ENCODE results near the gene NELFCD.
A peak's percentile ranks its signal among the peaks of the same experiment; 100 is the strongest.
"Not testable (repeated sequence)": the region's sequence is repeated elsewhere in the genome, so short reads cannot be mapped to it uniquely, and the experiment has no call there.

Gene NELFCD

GRCh38 chr20:58970146-58970545 is 10.9 kb upstream of the NELFCD start:
- FAIRE-seq = peak; percentile 47

GRCh38 chr20:58971429-58971828 is 9.6 kb upstream of the NELFCD start:
- DNase-seq (ENCODE audit: insufficient read length, low spot score) (no peak), FAIRE-seq (no peak)

More at GRCh38 chr20:58970146-58970545, 10.9 kb upstream of the NELFCD start:
- no peak for DNase-seq (ENCODE audit: insufficient read length, low spot score)

- DNase-seq (ENCODE audit: insufficient read length, low spot score) (no peak), FAIRE-seq (no peak)
These were observed 7.9 kb upstream of the NELFCD start for GRCh38 chr20:58973179-58973578.

- FAIRE-seq (no peak), DNase-seq (ENCODE audit: insufficient read length, low spot score) (no peak)
These were observed 7.2 kb upstream of the NELFCD start for GRCh38 chr20:58973866-58974265.

- DNase-seq (ENCODE audit: insufficient read length, low spot score) (no peak), FAIRE-seq (no peak)
These were observed 5.7 kb upstream of the NELFCD start for GRCh38 chr20:58975353-58975752.

- FAIRE-seq (no peak), DNase-seq (ENCODE audit: insufficient read length, low spot score) (no peak)
These were observed 4.9 kb upstream of the NELFCD start for GRCh38 chr20:58976061-58976730.

- FAIRE-seq = no peak
- DNase-seq (ENCODE audit: insufficient read length, low spot score) = no peak
These were observed 2.5 kb upstream of the NELFCD start for GRCh38 chr20:58978351-58979190.

- FAIRE-seq (no peak), DNase-seq (ENCODE audit: insufficient read length, low spot score) (no peak)
These were observed 740 bp downstream of the NELFCD start for GRCh38 chr20:58981628-58982364.

GRCh38 chr20:58982406-58983114 is 1.5 kb downstream of the NELFCD start:
- DNase-seq (ENCODE audit: insufficient read length, low spot score) = no peak
- no peak for FAIRE-seq

- FAIRE-seq; DNase-seq (ENCODE audit: insufficient read length, low spot score): not testable (repeated sequence)
These were observed 2.0 kb downstream of the NELFCD start for GRCh38 chr20:58983115-58983468.

- FAIRE-seq = no peak
- DNase-seq (ENCODE audit: insufficient read length, low spot score) = no peak
These were observed 3.6 kb downstream of the NELFCD start for GRCh38 chr20:58984691-58985090.

- DNase-seq (ENCODE audit: insufficient read length, low spot score) (no peak), FAIRE-seq (no peak)
These were observed 4.6 kb downstream of the NELFCD start for GRCh38 chr20:58985656-58986055.

- DNase-seq (ENCODE audit: insufficient read length, low spot score) (no peak), FAIRE-seq (no peak)
These were observed 5.4 kb downstream of the NELFCD start for GRCh38 chr20:58986286-58986967.

- DNase-seq (ENCODE audit: insufficient read length, low spot score) = no peak
- FAIRE-seq = no peak
These were observed 6.0 kb downstream of the NELFCD start for GRCh38 chr20:58986968-58987517.

GRCh38 chr20:58987790-58988564 is 6.9 kb downstream of the NELFCD start:
- no peak for FAIRE-seq
- no peak for DNase-seq (ENCODE audit: insufficient read length, low spot score)

- FAIRE-seq (no peak), DNase-seq (ENCODE audit: insufficient read length, low spot score) (no peak)
These were observed 7.5 kb downstream of the NELFCD start for GRCh38 chr20:58988565-58988882.

GRCh38 chr20:58989196-58989595 is 8.1 kb downstream of the NELFCD start:
- no peak for DNase-seq (ENCODE audit: insufficient read length, low spot score)
- FAIRE-seq = no peak

GRCh38 chr20:58990651-58991445 is 9.8 kb downstream of the NELFCD start:
- FAIRE-seq (no peak), DNase-seq (ENCODE audit: insufficient read length, low spot score) (no peak)

GRCh38 chr20:58991715-58992114 is 10.7 kb downstream of the NELFCD start:
- FAIRE-seq (no peak), DNase-seq (ENCODE audit: insufficient read length, low spot score) (no peak)
